Neural cell (in vitro differentiated cells): ENCODE results near the gene HSP90B1. TPM values are rescaled to one million over a fixed set of nuclear protein-coding genes. Genes with fewer than 3 reads are reported as not detected.

Experiments
- H2AFZ ChIP-seq: fragments of 200-600, 300-800 bp; sonication (generic), shearing (Covaris generic); 2 replicates; pipeline ENCODE4 v1.6.0; 2014; ENCODE audit warnings: low read depth, mild to moderate bottlenecking, antibody characterized with exemption, low read length, moderate library complexity
- H3F3A ChIP-seq: fragments of 200-600 bp; shearing (Covaris generic); 2 replicates; pipeline ENCODE4 v1.6.1; 2016; ENCODE audit warnings: mild to moderate bottlenecking, moderate library complexity, mixed read lengths, antibody characterized with exemption, low read length; ENCODE audit not compliant: insufficient read depth, poor library complexity, severe bottlenecking
- H3K27ac ChIP-seq: fragments of 200-600, 300-800 bp; sonication (generic), shearing (Covaris generic); 2 replicates; pipeline ENCODE4 v1.5.1; 2014; ENCODE audit warnings: mild to moderate bottlenecking, low read length, moderate library complexity
- H3K27me3 ChIP-seq: fragments of 300-800, 200-600 bp; sonication (generic), shearing (Covaris generic); 2 replicates; pipeline ENCODE4 v1.6.0; 2014; ENCODE audit warnings: mild to moderate bottlenecking, low read depth, low read length, moderate library complexity; ENCODE audit not compliant: insufficient read depth
- H3K36me3 ChIP-seq: fragments of 300-800, 200-600 bp; sonication (generic), shearing (Covaris generic); 2 replicates; pipeline ENCODE4 v1.5.1; 2014; ENCODE audit warnings: mild to moderate bottlenecking, antibody characterized with exemption, low read length, moderate library complexity; ENCODE audit not compliant: insufficient read depth
- H3K4me2 ChIP-seq: fragments of 300-800, 200-600 bp; sonication (generic), shearing (Covaris generic); 2 replicates; pipeline ENCODE4 v1.6.0; 2014; ENCODE audit warnings: mild to moderate bottlenecking, low read length
- H3K4me3 ChIP-seq: fragments of 300-800, 200-600 bp; sonication (generic), shearing (Covaris generic); 2 replicates; pipeline ENCODE4 v1.5.1; 2014; ENCODE audit warnings: mild to moderate bottlenecking, low read length, moderate library complexity
- H3K79me2 ChIP-seq: fragments of 200-600 bp; shearing (Covaris generic); replicated peaks from 2 replicates; pipeline ENCODE4 v1.6.0; 2014; ENCODE audit warnings: mild to moderate bottlenecking, low read length, moderate library complexity; ENCODE audit not compliant: insufficient read depth
- H3K9ac ChIP-seq: fragments of 300-800, 200-600 bp; sonication (generic), shearing (Covaris generic); 2 replicates; pipeline ENCODE4 v1.6.1; 2016; ENCODE audit warnings: mild to moderate bottlenecking, low read length, mixed read lengths
- H3K9me2 ChIP-seq: fragments of 200-600 bp; shearing (Covaris generic); 2 replicates; pipeline ENCODE4 v1.6.1; 2016; ENCODE audit warnings: mild to moderate bottlenecking, low read length, mixed read lengths; ENCODE audit not compliant: insufficient read depth
- H3K9me3 ChIP-seq: fragments of 200-600, 300-800 bp; sonication (generic), shearing (Covaris generic); 2 replicates; pipeline ENCODE4 v1.6.1; 2016; ENCODE audit warnings: mild to moderate bottlenecking, mixed run types, low read length, moderate library complexity, mixed read lengths
- H4K20me1 ChIP-seq: fragments of 200-600 bp; shearing (Covaris generic); 2 replicates; pipeline ENCODE4 v1.6.1; 2016; ENCODE audit warnings: mild to moderate bottlenecking, mixed run types; ENCODE audit not compliant: insufficient read depth
- EP300 ChIP-seq: fragments of 450-650 bp; conservative IDR thresholded peaks from 2 replicates; pipeline ENCODE4 v1.6.1; 2014; ENCODE audit warnings: antibody characterized with exemption, mild to moderate bottlenecking, moderate library complexity; ENCODE audit not compliant: poor library complexity, severe bottlenecking
- EZH2 ChIP-seq: fragments of 200-600, 300-800 bp; shearing (Covaris generic), sonication (generic); IDR thresholded peaks from 2 replicates; pipeline ENCODE4 v1.6.1; 2014; ENCODE audit warnings: antibody characterized with exemption, low read length, borderline replicate concordance, mild to moderate bottlenecking; ENCODE audit not compliant: insufficient read depth, poor library complexity, severe bottlenecking
- MXI1 ChIP-seq: fragments of 450-650 bp; conservative IDR thresholded peaks from 2 replicates; pipeline ENCODE4 v1.6.1; 2014; ENCODE audit warnings: antibody characterized with exemption, mild to moderate bottlenecking; ENCODE audit not compliant: poor library complexity, severe bottlenecking
- POLR2AphosphoS5 ChIP-seq: IDR thresholded peaks from 2 replicates; pipeline ENCODE4 v1.6.1; 2012
- RAD21 ChIP-seq: fragments of 450-650 bp; conservative IDR thresholded peaks from 2 replicates; pipeline ENCODE4 v1.6.1; 2014; ENCODE audit warnings: antibody characterized with exemption, mild to moderate bottlenecking, moderate library complexity
- SMC3 ChIP-seq: fragments of 450-650 bp; conservative IDR thresholded peaks from 2 replicates; pipeline ENCODE4 v1.6.1; 2014; ENCODE audit warnings: antibody characterized with exemption, mild to moderate bottlenecking, moderate library complexity; ENCODE audit not compliant: poor library complexity
- TAF1 ChIP-seq: IDR thresholded peaks from 2 replicates; pipeline ENCODE4 v1.6.1; 2012; ENCODE audit warnings: low read depth
- polyA plus RNA-seq: library from polyadenylated mRNA; depleted of rRNA; stranded (reverse); fragments of >200 nt; gene quantifications from 2 replicates; pipeline ENCODE4 v1.2.3, GENCODE V29; 2014
- TF ChIP-seq, protein P1 (sequence below): IDR thresholded peaks from 2 replicates; pipeline ENCODE4 v1.6.1; 2012; ENCODE audit warnings: borderline replicate concordance
- TF ChIP-seq, protein P2 (sequence below): fragments of 450-650 bp; IDR thresholded peaks from 2 replicates; pipeline ENCODE4 v1.5.1; 2014; ENCODE audit warnings: antibody characterized with exemption, mild to moderate bottlenecking, moderate library complexity; ENCODE audit not compliant: poor library complexity, severe bottlenecking

HSP90B1 gene
- polyA plus RNA-seq, 1 donor from 2014 or later: 242 TPM

DNA sequence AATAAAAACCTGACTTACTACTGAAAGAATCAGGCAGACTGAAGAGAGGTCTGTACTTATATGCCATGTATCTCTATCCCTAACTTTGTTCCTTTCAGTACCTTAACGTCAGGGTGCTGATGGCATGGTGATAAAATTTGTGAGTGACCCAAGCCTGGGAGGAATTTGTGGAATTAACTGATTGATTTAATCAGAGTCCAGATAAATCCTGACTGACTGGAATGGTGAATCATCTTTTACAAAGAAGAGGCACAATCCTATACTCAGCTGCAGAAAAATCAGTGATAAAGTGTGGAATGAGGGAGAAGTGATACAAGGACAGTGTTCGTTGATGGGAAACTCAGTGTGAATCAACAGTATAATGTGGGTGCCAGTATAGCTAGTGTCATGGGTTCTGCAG lies 39.2 kb downstream of the HSP90B1 start:
- Histone ChIP-seq H3K27me3 (no peaks in the 10 kb centered on the region), H3K9ac (no peak overlapping the region), H3K27ac (no peak overlapping the region), H3K79me2 (peaks cover 89% of the 10 kb centered on the region), H3F3A (no peaks in the 10 kb centered on the region), H3K4me3 (no peak overlapping the region), H4K20me1 (no peaks in the 10 kb centered on the region), H3K36me3 (no peaks in the 10 kb centered on the region), H3K9me3 (no peaks in the 10 kb centered on the region), H3K9me2 (no peaks in the 10 kb centered on the region), H3K4me2 (no peak overlapping the region), H2AFZ (no peak overlapping the region)
- TF ChIP-seq MXI1 (no peak), EZH2 (no peak), EP300 (no peak), TAF1 (no peak), POLR2AphosphoS5 (no peak), RAD21 (no peak), SMC3 (no peak)
- TF ChIP-seq, protein P1, sequence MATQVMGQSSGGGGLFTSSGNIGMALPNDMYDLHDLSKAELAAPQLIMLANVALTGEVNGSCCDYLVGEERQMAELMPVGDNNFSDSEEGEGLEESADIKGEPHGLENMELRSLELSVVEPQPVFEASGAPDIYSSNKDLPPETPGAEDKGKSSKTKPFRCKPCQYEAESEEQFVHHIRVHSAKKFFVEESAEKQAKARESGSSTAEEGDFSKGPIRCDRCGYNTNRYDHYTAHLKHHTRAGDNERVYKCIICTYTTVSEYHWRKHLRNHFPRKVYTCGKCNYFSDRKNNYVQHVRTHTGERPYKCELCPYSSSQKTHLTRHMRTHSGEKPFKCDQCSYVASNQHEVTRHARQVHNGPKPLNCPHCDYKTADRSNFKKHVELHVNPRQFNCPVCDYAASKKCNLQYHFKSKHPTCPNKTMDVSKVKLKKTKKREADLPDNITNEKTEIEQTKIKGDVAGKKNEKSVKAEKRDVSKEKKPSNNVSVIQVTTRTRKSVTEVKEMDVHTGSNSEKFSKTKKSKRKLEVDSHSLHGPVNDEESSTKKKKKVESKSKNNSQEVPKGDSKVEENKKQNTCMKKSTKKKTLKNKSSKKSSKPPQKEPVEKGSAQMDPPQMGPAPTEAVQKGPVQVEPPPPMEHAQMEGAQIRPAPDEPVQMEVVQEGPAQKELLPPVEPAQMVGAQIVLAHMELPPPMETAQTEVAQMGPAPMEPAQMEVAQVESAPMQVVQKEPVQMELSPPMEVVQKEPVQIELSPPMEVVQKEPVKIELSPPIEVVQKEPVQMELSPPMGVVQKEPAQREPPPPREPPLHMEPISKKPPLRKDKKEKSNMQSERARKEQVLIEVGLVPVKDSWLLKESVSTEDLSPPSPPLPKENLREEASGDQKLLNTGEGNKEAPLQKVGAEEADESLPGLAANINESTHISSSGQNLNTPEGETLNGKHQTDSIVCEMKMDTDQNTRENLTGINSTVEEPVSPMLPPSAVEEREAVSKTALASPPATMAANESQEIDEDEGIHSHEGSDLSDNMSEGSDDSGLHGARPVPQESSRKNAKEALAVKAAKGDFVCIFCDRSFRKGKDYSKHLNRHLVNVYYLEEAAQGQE: no peak
- TF ChIP-seq, protein P2, sequence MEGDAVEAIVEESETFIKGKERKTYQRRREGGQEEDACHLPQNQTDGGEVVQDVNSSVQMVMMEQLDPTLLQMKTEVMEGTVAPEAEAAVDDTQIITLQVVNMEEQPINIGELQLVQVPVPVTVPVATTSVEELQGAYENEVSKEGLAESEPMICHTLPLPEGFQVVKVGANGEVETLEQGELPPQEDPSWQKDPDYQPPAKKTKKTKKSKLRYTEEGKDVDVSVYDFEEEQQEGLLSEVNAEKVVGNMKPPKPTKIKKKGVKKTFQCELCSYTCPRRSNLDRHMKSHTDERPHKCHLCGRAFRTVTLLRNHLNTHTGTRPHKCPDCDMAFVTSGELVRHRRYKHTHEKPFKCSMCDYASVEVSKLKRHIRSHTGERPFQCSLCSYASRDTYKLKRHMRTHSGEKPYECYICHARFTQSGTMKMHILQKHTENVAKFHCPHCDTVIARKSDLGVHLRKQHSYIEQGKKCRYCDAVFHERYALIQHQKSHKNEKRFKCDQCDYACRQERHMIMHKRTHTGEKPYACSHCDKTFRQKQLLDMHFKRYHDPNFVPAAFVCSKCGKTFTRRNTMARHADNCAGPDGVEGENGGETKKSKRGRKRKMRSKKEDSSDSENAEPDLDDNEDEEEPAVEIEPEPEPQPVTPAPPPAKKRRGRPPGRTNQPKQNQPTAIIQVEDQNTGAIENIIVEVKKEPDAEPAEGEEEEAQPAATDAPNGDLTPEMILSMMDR: no peak

DNA sequence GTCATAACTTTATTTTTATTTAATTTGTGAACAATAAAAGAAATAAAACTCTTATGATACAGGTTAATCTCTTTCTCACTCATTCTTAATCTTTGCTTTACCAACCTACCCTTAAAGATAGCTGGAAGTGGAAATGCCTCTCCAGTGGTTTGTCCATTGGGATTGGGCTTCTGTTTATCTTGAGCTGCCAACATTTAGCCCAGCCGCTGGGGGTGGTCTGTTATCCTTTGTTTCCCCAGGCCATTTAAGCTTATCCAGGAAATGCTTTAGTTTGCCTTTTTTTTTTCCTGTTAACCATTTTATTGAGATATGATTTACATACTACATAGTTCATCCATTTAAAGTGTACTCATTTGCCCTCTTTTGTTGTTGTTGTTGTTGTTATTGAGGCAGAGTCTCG lies 43.7 kb downstream of the HSP90B1 start:
- Histone ChIP-seq H3K4me3 (no peak overlapping the region), H3F3A (no peaks in the 10 kb centered on the region), H3K9ac (no peak overlapping the region), H3K4me2 (no peak overlapping the region), H3K9me3 (no peaks in the 10 kb centered on the region), H4K20me1 (no peaks in the 10 kb centered on the region), H2AFZ (no peak overlapping the region), H3K36me3 (no peaks in the 10 kb centered on the region), H3K79me2 (peaks cover 75% of the 10 kb centered on the region), H3K9me2 (no peaks in the 10 kb centered on the region), H3K27ac (no peak overlapping the region), H3K27me3 (no peaks in the 10 kb centered on the region)
- TF ChIP-seq TAF1 (no peak), POLR2AphosphoS5 (no peak), SMC3 (no peak), EZH2 (no peak), RAD21 (no peak), MXI1 (no peak), EP300 (no peak)
- TF ChIP-seq, protein P1: no peak
- TF ChIP-seq, protein P2: no peak
